IMR-90 (cell line): ENCODE data around the gene NEURL4.

Source experiments
- POLR2A ChIP-seq: IDR thresholded peaks from 2 replicates; pipeline ENCODE4 v1.6.1; 2012; ENCODE audit warnings: mild to moderate bottlenecking, low read depth, low read length
- TF ChIP-seq, protein P1 (sequence below): conservative IDR thresholded peaks from 2 replicates; pipeline ENCODE4 v1.5.1; 2012; ENCODE audit warnings: mild to moderate bottlenecking, low read depth, low read length, improper control_type of control experiment

DNA sequence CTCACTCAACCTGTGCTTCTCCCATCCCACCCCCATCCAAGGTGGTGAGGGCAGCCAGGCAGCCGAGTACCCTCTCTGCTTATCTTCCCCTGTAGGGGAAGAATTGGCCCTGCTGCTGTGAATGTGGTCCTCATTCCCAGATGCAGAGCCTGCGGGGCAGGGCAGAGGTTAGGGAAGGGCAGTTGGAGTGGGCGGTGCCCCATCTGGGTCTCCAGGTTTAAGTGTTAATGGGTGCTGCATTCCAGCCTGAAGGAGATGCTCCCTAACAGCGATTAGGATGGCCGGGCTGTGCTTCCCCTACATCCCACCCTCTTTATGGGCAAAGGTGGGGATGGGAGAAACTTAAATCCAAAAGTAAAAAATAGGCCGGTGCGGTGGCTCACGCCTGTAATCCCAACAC lies 37.9 kb upstream of the NEURL4 start:
- TF ChIP-seq, protein P1, sequence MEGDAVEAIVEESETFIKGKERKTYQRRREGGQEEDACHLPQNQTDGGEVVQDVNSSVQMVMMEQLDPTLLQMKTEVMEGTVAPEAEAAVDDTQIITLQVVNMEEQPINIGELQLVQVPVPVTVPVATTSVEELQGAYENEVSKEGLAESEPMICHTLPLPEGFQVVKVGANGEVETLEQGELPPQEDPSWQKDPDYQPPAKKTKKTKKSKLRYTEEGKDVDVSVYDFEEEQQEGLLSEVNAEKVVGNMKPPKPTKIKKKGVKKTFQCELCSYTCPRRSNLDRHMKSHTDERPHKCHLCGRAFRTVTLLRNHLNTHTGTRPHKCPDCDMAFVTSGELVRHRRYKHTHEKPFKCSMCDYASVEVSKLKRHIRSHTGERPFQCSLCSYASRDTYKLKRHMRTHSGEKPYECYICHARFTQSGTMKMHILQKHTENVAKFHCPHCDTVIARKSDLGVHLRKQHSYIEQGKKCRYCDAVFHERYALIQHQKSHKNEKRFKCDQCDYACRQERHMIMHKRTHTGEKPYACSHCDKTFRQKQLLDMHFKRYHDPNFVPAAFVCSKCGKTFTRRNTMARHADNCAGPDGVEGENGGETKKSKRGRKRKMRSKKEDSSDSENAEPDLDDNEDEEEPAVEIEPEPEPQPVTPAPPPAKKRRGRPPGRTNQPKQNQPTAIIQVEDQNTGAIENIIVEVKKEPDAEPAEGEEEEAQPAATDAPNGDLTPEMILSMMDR, result no peak
- no peak for TF ChIP-seq POLR2A
